Measurements from ENCODE around the gene NPAS1.
"Not testable (repeated sequence)": the region's sequence is repeated elsewhere in the genome, so short reads cannot be mapped to it uniquely, and the experiment has no call there.

The NPAS1 gene

GRCh38 chr19:47044946-47045866 is 25.6 kb downstream of the NPAS1 start:
- no peak for DNase-seq (ENCODE audit: low read depth in 2 of 3, low spot score in 1 of 3)

- DNase-seq (ENCODE audit: low read depth in 2 of 3, low spot score in 1 of 3) = no peak
These were observed 26.3 kb downstream of the NPAS1 start for GRCh38 chr19:47045867-47046470.

- no peak for DNase-seq (ENCODE audit: low read depth in 2 of 3, low spot score in 1 of 3)
These were observed 27.7 kb downstream of the NPAS1 start for GRCh38 chr19:47047272-47047762.

- DNase-seq (ENCODE audit: low read depth in 2 of 3, low spot score in 1 of 3) = peak; percentile 67 to 75 (median 67)
These were observed 28.2 kb downstream of the NPAS1 start for GRCh38 chr19:47047763-47048405.

GRCh38 chr19:47049307-47049700 is 29.7 kb downstream of the NPAS1 start:
- DNase-seq (ENCODE audit: low read depth in 2 of 3, low spot score in 1 of 3) = no peak

- not testable (repeated sequence) for DNase-seq (ENCODE audit: low read depth in 2 of 3, low spot score in 1 of 3)
These were observed 30.9 kb downstream of the NPAS1 start for GRCh38 chr19:47050562-47050961.

- DNase-seq (ENCODE audit: low read depth in 2 of 3, low spot score in 1 of 3) = no peak
These were observed 36.8 kb downstream of the NPAS1 start for GRCh38 chr19:47056411-47056810.

- DNase-seq (ENCODE audit: low read depth in 2 of 3, low spot score in 1 of 3) = no peak
These were observed 37.7 kb downstream of the NPAS1 start for GRCh38 chr19:47057328-47057727.

- DNase-seq (ENCODE audit: low read depth in 2 of 3, low spot score in 1 of 3) = no peak
These were observed 39.0 kb downstream of the NPAS1 start for GRCh38 chr19:47058621-47059022.

GRCh38 chr19:47063874-47064273 is 44.2 kb downstream of the NPAS1 start:
- DNase-seq (ENCODE audit: low read depth in 2 of 3, low spot score in 1 of 3) = no peak

- DNase-seq (ENCODE audit: low read depth in 2 of 3, low spot score in 1 of 3) = no peak
These were observed 45.6 kb downstream of the NPAS1 start for GRCh38 chr19:47065242-47065641.

- no peak for DNase-seq (ENCODE audit: low read depth in 2 of 3, low spot score in 1 of 3)
These were observed 47.0 kb downstream of the NPAS1 start for GRCh38 chr19:47066376-47067214.

GRCh38 chr19:47067215-47067847 is 47.7 kb downstream of the NPAS1 start:
- no peak for DNase-seq (ENCODE audit: low read depth in 2 of 3, low spot score in 1 of 3)

- DNase-seq (ENCODE audit: low read depth in 2 of 3, low spot score in 1 of 3) = no peak
These were observed 48.6 kb downstream of the NPAS1 start for GRCh38 chr19:47068246-47068645.

- DNase-seq (ENCODE audit: low read depth in 2 of 3, low spot score in 1 of 3) = no peak
These were observed 49.3 kb downstream of the NPAS1 start for GRCh38 chr19:47068876-47069406.

- no peak for DNase-seq (ENCODE audit: low read depth in 2 of 3, low spot score in 1 of 3)
These were observed 50.2 kb downstream of the NPAS1 start for GRCh38 chr19:47069795-47070194.

- DNase-seq (ENCODE audit: low read depth in 2 of 3, low spot score in 1 of 3) = no peak
These were observed 51.1 kb downstream of the NPAS1 start for GRCh38 chr19:47070756-47071155.

GRCh38 chr19:47071731-47072130 is 52.1 kb downstream of the NPAS1 start:
- DNase-seq (ENCODE audit: low read depth in 2 of 3, low spot score in 1 of 3) = no peak

GRCh38 chr19:47072323-47072722 is 52.7 kb downstream of the NPAS1 start:
- DNase-seq (ENCODE audit: low read depth in 2 of 3, low spot score in 1 of 3) = no peak

- DNase-seq (ENCODE audit: low read depth in 2 of 3, low spot score in 1 of 3) = no peak
These were observed 53.9 kb downstream of the NPAS1 start for GRCh38 chr19:47073574-47073973.

Data from stimulated activated CD4-positive, alpha-beta T cell treated with anti-CD3 and anti-CD28 coated beads, Interleukin-12 subunit alpha, Interleukin-12 subunit beta, amount 100 ng/mL, for 48 hours (primary cell).